GM19452 (cell line): ENCODE data around the gene ABCA6.
"Not testable (repeated sequence)": the region's sequence is repeated elsewhere in the genome, so short reads cannot be mapped to it uniquely, and the experiment has no call there.

Experiments
- ATAC-seq: cut with Tn5 transposase; IDR thresholded peaks from one replicate; pipeline ENCODE4 v1.9.1; 2021; ENCODE audit not compliant: unreplicated experiment

ABCA6 gene, protein sequence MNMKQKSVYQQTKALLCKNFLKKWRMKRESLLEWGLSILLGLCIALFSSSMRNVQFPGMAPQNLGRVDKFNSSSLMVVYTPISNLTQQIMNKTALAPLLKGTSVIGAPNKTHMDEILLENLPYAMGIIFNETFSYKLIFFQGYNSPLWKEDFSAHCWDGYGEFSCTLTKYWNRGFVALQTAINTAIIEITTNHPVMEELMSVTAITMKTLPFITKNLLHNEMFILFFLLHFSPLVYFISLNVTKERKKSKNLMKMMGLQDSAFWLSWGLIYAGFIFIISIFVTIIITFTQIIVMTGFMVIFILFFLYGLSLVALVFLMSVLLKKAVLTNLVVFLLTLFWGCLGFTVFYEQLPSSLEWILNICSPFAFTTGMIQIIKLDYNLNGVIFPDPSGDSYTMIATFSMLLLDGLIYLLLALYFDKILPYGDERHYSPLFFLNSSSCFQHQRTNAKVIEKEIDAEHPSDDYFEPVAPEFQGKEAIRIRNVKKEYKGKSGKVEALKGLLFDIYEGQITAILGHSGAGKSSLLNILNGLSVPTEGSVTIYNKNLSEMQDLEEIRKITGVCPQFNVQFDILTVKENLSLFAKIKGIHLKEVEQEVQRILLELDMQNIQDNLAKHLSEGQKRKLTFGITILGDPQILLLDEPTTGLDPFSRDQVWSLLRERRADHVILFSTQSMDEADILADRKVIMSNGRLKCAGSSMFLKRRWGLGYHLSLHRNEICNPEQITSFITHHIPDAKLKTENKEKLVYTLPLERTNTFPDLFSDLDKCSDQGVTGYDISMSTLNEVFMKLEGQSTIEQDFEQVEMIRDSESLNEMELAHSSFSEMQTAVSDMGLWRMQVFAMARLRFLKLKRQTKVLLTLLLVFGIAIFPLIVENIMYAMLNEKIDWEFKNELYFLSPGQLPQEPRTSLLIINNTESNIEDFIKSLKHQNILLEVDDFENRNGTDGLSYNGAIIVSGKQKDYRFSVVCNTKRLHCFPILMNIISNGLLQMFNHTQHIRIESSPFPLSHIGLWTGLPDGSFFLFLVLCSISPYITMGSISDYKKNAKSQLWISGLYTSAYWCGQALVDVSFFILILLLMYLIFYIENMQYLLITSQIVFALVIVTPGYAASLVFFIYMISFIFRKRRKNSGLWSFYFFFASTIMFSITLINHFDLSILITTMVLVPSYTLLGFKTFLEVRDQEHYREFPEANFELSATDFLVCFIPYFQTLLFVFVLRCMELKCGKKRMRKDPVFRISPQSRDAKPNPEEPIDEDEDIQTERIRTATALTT (N-terminal part only)

DNA sequence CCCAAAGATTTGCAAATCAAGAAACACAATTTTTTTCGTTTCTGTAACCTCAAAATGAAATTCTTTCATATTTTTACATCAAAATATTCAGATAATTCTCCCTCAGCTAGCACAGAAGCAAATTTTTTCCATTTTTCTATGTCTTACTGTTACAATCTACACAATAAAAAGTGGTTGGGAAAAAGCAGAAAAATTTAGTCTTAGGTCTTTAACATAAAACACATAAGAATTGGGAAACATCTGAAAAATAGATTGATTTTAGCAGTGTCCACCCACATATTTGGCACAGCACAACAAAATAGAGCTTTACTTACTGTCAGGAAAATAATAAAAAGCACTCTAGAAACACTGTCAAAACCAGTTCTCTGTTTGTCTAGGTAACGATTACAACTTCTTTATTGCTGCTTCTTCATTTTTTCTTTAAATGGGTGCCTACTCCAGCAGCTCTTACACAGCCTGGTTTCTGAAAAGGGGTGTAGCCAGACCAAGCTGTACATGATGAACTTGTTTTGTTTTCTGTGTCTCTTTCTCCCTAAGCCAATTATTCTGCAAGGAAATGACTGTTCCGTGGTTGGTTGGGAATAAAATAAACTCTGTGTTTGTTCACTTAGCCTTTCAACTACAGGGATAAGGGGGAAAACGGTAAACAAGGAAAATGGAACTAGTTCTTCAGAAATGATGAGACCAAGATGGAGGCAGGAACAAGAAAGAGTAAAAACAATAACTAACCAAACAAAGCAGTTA lies at the start of gene ABCA6:
Gene ABCA6 (minus strand): TSS at position 465 of the 744 bp plus-strand sequence. CDS start 1,192 bp downstream, outside the sequence.
- no peak for ATAC-seq

DNA sequence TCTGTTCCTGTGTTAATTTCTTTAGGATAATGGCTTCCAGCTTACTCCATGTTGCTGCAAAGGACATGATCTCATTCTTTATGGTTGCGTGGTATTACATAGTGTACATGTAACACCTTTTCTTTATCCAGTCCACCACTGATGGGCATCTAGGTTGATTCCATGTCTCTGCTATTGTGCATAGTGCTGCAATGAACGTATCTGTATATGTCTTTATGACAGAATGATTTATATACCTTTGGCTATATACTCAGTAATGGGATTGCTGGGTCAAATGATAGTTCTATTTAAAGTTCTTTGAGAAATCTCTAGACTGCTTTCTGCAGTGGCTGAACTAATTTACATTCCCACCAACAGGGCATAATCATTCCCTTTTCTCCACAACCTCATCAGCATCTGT lies 47.1 kb upstream of the ABCA6 start:
- no peak for ATAC-seq

DNA sequence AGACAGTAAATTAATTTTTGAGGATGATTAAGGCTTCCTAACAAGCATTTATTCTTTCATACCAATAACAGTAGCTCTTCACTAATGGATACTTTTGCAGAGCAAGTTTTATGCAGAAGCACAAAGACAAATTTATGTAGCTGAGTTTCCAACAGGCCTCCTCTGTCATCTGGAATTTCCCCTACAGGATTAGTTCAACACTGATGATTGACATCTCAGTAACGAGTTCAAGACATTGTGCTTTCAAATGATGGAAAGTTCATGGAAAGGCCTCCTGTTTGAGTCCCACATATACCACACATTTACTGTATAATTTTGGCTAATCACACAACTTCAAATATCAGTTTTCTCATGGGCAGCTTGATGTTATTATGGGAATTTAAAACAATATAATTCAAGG lies 46.4 kb upstream of the ABCA6 start:
- no peak for ATAC-seq

DNA sequence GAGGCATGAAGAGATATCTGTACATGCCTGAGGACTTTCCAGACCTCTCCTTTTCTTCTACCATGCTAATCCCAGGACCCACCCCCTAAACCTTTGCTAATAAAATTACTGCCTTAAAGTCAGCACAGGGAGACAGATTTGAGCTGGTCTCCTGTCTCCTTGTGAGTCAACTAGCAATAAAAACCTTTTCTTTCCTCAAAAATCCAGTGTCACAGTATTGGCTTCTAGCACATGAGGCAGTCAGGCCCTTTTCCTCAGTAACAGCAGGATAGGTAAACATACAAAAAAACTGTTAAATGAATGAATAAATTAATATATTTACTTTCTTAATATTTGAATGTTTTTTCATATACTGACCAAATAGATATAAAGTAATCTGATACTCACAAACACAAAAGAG lies 45.6 kb upstream of the ABCA6 start:
- ATAC-seq: no peak

DNA sequence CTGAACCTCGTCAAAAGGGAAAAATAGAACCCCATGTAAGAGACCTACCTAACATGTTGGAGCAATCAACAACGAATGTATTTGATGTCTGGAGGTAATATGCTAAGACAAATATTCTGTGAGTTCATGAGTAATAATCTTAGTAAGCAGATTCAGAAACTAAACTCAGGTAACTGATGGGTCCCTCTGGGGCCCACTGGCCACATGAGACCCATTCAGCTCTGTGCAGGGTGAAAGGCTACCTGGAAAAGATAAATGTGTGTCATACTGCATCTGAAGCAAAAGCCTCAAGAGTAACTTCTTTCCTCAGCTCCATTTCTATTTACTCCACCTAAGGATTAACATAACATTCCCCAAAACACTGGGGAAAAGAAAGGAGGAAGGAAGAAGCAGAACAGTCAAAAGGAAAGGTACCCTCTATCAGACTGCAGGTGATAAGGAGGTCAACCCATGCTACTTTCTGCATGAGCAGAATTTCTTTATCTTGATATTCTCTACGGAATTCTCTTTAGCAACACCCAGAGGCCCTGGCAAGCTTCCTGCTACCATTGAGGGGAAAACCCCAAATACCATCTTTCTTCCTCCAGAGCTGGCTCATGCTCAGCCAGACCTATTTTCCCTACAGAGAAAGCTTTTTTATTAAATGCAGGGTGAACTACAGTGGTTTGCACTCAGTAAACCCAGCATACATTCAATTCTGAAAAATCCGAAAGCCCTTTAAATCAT lies 37.7 kb upstream of the ABCA6 start:
- no peak for ATAC-seq

DNA sequence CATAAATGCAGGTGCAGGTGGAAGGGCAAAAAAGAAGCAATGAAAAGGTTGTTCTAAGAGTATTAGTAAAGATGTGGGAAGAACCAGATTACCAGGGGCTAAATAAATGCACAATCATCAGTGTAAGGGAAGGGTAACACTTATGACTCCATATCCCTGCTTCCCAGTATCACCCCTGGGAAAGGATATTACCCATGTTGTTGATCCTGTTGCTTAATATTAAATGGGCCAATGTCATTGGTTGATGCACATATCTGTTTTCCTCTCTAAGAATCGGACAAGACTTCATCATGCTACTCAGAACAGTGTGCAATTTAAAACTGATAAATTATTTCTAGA lies 34.7 kb upstream of the ABCA6 start:
- ATAC-seq: no peak

DNA sequence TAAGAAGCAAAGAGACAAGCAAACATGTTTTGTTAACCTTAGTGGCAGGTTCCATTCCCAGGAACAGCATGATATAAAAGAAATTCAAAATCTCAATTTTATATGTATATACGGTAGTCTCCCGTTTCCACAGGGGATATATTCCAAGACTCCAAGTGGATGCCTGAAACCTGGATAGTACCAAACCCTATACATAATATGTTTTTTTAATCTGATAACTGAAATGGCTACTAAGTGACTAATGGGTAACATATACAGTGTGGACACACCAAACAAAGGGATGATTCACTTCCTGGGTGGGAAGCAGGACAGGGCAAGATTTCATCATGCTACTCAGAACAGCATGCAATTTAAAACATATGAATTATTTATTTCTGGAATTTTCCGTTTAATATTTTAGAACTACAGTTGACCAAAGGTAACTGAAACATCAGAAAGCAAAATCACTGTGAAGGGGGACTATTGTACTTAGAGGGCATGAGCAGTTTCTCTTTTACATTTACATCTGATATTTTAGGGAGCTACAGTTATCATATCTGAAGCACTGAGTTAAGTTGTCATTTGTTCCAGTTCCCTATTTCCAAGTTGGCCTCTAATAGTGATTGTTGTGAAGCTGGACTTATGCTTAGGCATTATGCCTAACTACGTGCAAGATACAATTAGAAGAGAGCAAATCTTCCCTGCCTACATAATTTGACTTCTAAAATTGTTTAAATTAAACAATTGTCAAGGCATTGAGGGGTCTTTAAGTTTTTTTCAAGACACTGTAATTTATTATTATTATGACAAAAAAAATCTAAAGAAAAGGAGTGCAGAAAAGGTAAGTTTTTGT lies 34.1 kb upstream of the ABCA6 start:
- no peak for ATAC-seq

DNA sequence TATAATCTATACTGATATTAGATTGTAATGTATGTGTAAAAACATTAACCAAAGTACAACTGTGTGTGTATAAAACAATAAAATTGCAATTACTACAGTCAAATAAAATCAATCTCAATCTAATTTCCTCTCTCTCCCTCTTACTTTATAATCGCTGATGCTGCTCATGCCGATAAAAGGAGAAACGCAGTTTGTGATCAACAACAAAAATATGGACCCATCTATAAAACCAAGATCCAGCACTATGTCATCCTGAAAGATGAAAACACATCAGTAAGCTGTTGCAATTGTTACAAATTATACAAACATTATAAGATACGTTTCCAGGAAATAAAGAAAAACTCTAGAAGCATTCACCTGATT lies 33.5 kb upstream of the ABCA6 start:
- ATAC-seq: no peak

DNA sequence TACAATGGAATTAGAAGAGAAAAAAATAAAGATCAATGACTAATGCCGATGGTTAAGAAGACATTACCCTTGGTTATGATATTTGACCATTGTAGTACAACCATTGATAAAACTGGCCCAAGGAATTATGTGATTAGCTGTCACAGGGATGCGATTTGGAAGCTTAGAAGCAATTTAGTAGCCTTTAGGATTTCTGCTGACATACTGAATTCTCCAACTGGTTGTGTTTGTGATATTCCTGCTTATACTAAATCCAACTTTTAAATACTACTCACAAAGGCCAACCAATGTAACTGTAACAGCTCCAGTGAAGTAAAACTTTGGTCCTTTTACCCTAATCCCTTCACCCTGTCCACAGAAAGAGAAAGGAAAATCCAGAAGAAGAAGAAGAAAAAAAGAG lies 31.4 kb upstream of the ABCA6 start:
- no peak for ATAC-seq

DNA sequence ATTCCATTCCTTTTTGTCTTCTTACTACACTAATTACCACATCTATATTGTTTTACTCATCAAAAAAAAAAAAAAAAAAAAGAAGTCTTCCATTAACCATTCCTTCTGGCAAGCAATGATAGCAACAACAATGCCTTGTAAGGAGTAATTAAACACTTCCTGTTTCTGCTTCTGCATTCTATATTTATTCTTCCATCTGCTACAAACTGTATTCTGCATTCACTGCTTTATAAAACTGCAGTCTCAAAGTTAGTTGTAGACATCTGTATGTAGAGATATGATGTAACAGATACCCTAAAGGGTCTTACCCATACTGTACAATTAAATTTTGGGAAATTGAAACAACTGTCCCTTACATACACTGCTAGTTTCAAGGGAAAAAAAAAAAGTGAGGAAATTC lies 28.7 kb upstream of the ABCA6 start:
- no peak for ATAC-seq

DNA sequence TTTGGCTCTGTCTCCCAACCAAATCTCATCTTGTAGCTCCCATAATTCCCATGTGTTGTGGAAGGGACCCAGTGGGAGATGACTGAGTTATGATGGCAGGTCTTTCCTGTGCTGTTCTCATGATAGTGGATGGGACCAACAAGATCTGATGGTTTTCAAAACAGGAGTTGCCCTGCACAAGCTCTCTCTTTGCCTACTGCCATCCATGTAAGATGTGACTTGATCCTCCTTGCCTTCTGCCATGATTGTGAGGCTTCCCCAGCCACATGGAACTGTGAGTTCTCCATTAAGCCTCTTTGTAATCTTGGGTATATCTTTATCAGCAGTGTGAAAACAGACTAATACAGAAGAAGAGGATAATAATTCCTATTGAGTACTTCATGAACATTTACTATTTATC lies 26.9 kb upstream of the ABCA6 start:
- ATAC-seq: not testable (repeated sequence)

DNA sequence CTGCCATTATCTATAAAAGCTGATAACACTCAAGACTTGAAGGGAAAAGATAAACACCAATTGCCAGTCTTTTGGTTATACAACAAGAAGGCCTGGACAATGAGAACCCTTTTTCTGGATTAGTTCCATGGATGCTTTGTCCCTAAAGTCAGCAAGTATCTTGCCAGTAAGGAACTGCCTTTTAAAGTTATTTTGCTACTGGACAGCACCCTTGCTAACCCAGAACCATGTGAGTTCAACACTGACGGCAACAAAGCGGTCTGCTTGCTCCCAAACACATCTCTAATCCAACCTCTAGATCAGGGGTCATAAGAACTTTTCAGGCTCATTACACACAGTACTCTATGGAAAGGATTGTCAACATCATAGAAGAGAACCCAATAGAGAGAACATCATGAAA lies 25.3 kb upstream of the ABCA6 start:
- no peak for ATAC-seq

DNA sequence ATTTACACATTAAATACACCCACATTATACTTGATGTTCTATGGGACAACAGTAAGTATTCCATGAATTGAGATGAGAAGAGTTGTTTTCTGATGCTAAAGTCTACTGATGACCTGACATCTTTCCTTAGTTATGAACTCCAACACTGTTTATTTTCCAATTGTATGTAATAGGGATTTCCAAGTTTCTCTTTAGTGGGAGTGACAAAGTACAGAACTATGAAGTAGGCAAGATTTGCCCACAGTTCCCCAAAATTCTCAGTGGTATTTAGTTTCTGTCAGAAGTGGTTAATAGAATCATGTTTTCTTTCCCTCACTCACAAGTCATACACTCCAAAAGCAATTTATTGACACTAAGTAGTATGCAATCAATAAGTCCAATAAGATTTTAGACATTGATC lies 22.5 kb upstream of the ABCA6 start:
- ATAC-seq: no peak

DNA sequence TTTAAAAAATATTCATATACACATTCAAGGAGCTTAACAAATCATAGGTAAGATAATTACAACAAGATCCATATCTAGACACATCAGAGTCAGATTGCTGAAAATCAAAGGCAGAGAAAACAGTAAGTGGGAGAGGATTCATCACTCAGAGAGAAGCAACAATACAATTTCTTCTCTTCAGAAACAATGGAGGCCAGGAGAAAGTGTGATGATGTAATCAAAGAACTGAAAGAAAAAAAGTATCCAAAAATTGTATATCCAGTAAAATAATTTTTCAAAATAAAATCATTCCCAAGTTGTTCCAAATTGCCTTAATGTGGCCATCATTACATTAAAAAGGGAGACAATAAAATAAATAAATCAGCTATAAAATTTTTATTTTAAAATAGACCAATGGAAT lies 17.7 kb upstream of the ABCA6 start:
- ATAC-seq: no peak

DNA sequence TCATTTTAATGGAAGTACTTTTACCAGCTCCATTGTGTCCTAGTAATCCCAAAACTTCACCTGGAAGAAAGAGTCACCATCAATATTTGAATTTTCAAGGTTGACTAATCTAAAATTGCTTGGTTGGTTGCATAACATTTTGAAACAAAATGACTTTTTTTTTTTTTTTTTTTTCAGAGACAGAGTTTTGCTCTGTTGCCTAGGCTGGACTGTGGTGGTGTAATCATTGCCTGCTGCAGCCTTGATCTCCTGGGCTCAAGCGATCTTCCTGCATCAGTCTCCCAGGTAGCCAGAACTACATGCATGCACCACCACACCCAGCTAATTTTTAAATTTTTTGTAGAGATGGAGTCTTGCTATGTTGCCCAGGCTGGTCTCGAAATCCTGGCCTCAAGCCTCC lies 12.6 kb upstream of the ABCA6 start:
- ATAC-seq: no peak

DNA sequence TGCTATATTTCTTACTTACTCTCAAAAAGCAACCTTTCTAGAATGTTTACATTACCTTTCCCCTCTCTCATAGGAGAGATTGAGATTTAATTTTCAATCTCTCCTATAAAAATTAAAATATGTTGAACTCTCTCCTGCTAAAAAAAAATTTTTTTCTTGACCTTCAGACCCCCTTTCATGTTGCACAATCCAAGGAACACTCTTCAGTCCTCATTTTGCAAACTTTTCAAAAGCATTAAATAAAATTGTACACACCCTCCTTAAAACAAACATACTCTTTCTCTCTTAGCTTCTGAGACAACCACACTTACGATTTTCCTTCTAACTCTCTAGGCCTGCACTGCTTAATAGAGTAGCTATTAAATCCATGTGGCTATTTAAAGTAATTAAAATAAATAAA lies 8.6 kb upstream of the ABCA6 start:
- ATAC-seq: no peak

DNA sequence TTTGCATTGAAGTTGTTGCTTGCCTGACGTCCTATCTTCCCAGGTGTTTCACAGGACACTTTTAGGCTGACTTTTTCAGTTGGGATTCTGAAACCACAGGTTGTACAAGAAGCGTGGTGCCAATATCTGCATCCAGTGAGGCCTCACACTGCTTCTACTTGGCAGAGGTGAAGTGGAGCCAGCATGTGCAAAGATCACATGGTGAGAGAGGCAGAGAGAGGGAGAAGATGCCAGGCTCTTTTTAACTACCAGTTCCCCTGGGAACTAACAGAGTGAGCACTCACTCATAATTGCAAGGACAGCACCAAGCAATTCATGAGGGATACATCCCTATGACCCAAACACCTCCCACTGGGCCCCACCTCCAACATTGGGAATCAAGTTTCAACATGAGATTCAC lies 5.8 kb upstream of the ABCA6 start:
- ATAC-seq: no peak

DNA sequence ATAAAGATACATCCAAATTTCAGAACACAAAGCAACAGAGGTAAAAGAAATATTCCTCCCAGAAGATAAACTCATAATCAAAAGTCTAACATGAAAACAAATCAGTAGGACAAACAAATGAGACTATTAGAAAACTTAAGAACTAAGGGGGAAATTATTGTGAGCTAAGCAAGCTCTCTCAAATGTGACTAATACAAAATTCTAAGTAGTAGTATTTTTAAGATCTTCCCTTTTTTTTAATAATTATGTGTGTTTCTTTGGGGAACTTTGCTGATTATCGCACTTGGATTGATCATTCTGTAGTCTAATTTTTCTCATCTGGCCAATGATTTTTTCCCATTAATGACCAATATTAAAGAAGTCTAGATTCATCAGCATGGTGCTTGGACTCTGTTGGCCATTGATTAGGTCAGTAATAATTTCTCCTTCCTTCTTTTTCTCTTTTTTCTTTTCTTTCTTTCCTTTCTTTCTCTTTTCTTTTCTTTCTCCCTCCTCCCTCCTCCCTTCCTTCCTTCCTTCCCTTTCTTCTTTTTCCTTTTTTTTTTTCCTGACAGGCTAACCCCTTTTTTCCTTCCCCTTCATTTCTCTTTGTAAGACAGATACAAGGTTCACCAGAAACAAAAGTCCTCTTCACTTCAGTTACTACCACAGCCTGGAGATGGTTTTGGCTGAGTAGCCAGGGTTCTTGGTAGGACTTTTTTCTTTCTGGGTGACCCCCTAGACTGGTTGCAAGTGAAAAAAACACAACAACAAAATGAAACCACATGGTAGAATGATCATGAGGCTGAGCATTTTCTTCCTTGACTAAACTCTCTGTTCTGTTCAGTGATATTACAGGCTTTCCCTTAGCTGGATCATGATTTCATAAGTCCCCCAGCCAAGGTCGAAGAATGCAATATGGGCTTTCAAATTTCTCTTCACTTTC lies 2.9 kb upstream of the ABCA6 start:
- no peak for ATAC-seq
